Left ventricle myocardium inferior (tissue), 1 donor: ENCODE results near the gene TPR. TPM values are rescaled to one million over a fixed set of nuclear protein-coding genes. Genes with fewer than 3 reads are reported as not detected.
A peak's percentile ranks its signal among the peaks of the same experiment; 100 is the strongest.
"Not testable (repeated sequence)": the region's sequence is repeated elsewhere in the genome, so short reads cannot be mapped to it uniquely, and the experiment has no call there.

Source experiments
- DNase-seq: peaks from one replicate; pipeline ENCODE4 v3.0.0-alpha.2; 2020
- H3K27ac ChIP-seq: fragments of 200-600 bp; replicated peaks from 2 replicates; pipeline ENCODE4 v1.8.0; 2021
- H3K27me3 ChIP-seq: fragments of 200-600 bp; 2 replicates; pipeline ENCODE4 v1.8.0; 2021; ENCODE audit warnings: low read depth
- H3K36me3 ChIP-seq: fragments of 200-600 bp; 2 replicates; pipeline ENCODE4 v1.8.0; 2021
- H3K4me1 ChIP-seq: fragments of 200-600 bp; 2 replicates; pipeline ENCODE4 v1.8.0; 2021
- H3K4me3 ChIP-seq: fragments of 200-600 bp; 2 replicates; pipeline ENCODE4 v1.8.0; 2021; ENCODE audit warnings: mild to moderate bottlenecking, moderate library complexity
- H3K9me3 ChIP-seq: fragments of 200-600 bp; replicated peaks from 2 replicates; pipeline ENCODE4 v1.8.0; 2021
- intact Hi-C: fragments of 100-400 bp; cut with micrococcal nuclease; formaldehyde crosslinking; loops from one replicate; pipeline ENCODE4 v1.11.0; 2022
- total RNA-seq: library from RNA; stranded (reverse); fragmentation: NEBNext Ultra II Directional; extraction: Animal tissue kit (Norgen Biotek cat#: 25700); gene quantifications from one replicate; pipeline ENCODE4 v1.2.1, GENCODE V29; 2021
- TF ChIP-seq, protein P1 (sequence below): fragments of 200-600 bp; IDR thresholded peaks from 2 replicates; pipeline ENCODE4 v1.8.0; 2021; ENCODE audit warnings: antibody characterized with exemption, mild to moderate bottlenecking, borderline replicate concordance
- donor health status: DM: no; HTN: yes; CAD: no; lungs with severe emphysema.

TPR gene
- total RNA-seq, 1 donor from 2014 or later = 49.8 TPM

DNA sequence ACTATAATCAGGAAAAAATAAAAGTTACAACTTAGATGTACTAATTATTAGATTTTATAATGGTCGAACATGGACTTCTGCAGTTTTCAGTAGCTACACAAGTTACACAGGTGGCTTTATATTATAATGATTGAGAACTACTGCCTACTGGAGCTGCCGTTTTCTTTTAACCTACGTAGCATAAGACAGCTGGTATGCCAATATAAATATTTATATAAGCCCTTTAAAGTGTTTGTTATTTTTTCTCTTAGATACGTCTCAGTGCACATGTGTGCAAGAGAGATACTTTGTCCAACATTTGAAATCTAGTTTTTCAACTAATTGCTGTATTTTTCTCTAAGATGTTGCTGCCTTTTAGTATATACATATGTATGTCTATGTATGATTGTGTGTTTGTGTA lies 43.5 kb upstream of the TPR start:
- no peak overlapping the region for H3K4me3 ChIP-seq
- TF ChIP-seq, protein P1, sequence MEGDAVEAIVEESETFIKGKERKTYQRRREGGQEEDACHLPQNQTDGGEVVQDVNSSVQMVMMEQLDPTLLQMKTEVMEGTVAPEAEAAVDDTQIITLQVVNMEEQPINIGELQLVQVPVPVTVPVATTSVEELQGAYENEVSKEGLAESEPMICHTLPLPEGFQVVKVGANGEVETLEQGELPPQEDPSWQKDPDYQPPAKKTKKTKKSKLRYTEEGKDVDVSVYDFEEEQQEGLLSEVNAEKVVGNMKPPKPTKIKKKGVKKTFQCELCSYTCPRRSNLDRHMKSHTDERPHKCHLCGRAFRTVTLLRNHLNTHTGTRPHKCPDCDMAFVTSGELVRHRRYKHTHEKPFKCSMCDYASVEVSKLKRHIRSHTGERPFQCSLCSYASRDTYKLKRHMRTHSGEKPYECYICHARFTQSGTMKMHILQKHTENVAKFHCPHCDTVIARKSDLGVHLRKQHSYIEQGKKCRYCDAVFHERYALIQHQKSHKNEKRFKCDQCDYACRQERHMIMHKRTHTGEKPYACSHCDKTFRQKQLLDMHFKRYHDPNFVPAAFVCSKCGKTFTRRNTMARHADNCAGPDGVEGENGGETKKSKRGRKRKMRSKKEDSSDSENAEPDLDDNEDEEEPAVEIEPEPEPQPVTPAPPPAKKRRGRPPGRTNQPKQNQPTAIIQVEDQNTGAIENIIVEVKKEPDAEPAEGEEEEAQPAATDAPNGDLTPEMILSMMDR = no peak
- DNase-seq = no peak
- peaks cover 39% of the 10 kb centered on the region for H3K36me3 ChIP-seq
- H3K27ac ChIP-seq = no peak overlapping the region
- H3K27me3 ChIP-seq = no peaks in the 10 kb centered on the region
- intact Hi-C loops = no loop called here
- peaks cover under 1% of the 10 kb centered on the region for H3K4me1 ChIP-seq
- H3K9me3 ChIP-seq = no peaks in the 10 kb centered on the region

DNA sequence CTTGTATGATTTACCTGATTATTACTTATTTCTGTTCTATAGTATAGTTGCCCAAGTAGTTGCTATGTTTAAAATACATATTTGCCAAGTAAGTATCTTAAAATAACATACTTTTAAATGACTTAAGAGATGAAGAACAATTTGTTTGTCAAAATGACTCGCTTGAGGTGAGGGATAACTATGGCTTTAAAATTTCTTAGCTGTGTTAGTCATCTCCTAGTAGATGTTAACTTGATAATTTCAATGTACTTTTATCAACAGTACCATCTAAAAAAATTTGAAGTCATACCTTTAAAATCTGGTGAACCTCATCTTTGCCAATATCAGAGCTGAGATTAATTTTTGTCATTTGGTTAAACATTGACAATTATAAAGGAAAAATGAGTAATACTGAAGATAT lies 38.3 kb upstream of the TPR start:
- Histone ChIP-seq H3K27ac (no peak overlapping the region), H3K4me3 (no peak overlapping the region), H3K27me3 (no peaks in the 10 kb centered on the region), H3K9me3 (no peaks in the 10 kb centered on the region), H3K4me1 (no peaks in the 10 kb centered on the region), H3K36me3 (peaks cover 65% of the 10 kb centered on the region)
- TF ChIP-seq, protein P1 = no peak
- intact Hi-C loops = no loop called here
- no peak for DNase-seq

DNA sequence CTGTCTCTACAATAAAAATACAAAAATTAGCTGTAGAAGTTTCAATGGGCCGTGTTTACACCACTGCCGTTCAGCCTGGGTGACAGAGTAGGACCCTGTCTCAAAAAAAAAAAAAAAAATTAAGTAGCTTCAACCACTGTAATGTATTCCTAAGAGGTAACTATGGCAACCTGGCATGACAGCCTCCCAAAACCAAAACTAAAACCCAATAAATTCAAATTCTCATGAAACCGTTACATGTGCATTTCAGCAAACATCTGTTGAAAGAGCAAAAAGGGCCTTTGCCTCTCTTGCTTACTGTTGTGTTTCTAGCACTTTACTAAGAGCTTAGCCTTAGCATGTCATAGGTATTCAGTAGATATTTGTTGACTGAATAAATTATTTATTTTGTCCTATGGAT lies 34.0 kb upstream of the TPR start:
- no peak overlapping the region for H3K27ac ChIP-seq
- no peaks in the 10 kb centered on the region for H3K27me3 ChIP-seq
- H3K9me3 ChIP-seq = no peaks in the 10 kb centered on the region
- no peak overlapping the region for H3K4me3 ChIP-seq
- intact Hi-C loops = no loop called here
- TF ChIP-seq, protein P1 = no peak
- no peaks in the 10 kb centered on the region for H3K4me1 ChIP-seq
- H3K36me3 ChIP-seq = peaks cover 79% of the 10 kb centered on the region
- no peak for DNase-seq

DNA sequence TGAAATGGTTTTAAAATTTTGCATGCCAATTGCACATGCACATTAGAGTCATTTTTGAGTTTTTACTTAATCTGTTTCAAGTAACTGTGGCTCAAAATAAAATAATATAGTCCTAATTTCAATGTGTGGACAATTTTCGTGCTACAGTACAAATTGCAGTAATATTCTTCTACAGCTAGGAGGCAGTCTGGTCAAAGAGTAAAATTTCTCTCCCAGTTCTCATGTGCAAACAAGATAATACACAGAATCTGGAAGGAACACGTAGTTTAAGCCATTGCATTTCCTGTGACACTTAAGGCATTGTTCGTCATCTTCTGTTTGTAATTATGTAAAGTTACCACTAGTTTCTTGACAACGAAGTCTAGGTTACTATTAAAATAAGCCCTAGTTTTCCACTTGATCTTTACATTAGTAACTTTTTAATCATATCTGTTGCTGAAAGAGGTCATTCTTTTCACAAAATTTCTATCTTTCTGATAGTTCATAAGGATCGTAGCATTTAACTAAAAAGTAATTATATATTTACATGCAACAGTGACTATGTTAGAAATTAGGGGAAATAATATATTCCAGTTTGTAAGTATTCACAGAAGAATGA lies 29.5 kb upstream of the TPR start:
- H3K27me3 ChIP-seq = no peaks in the 10 kb centered on the region
- H3K9me3 ChIP-seq = no peaks in the 10 kb centered on the region
- peaks cover 75% of the 10 kb centered on the region for H3K36me3 ChIP-seq
- TF ChIP-seq, protein P1 = peak; percentile 75
- no peak overlapping the region for H3K27ac ChIP-seq
- H3K4me1 ChIP-seq = no peaks in the 10 kb centered on the region
- DNase-seq = no peak
- no peak overlapping the region for H3K4me3 ChIP-seq
- intact Hi-C loops = no loop called here

DNA sequence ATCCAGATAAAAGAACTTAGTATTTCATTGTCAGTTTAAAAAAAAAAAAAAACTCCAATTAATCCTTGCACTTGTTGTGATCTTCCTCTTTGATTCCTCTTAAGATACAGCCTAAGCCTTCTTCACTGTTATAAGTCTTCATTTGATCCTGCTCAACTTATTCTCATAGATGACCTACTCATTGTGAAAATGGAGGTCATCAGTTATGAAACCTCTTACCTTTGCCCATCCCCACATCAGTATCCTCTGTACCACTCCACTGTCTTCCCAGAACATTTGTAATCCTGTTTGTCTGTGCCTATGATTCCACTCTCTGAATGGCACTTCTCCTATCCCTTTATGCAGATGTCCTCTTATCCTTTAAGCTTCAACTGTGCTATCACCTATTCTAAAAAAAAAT lies 28.6 kb upstream of the TPR start:
- TF ChIP-seq, protein P1 = no peak
- intact Hi-C loops = no loop called here
- no peaks in the 10 kb centered on the region for H3K9me3 ChIP-seq

DNA sequence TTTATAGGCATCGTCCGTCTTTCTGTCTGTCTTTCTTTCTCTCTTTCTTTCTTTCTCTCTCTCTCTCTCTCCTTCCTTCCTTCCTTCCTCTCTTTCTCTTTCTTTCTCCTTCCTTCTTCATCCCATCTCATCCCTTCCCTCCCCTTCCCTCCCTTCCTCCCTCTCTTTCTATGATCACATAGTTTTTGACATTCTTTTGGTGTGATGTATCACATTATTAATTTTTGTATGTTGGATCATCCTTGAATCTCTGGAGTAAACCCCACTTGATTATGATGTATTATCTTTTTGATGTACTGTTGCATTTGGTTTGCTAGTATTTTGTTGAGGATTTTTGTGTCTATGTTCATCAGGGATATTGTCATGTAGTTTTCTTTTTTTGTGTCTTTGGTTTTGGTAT lies 26.4 kb upstream of the TPR start:
- H3K27ac ChIP-seq, intact Hi-C loops, H3K27me3 ChIP-seq, DNase-seq, H3K4me1 ChIP-seq, H3K9me3 ChIP-seq, H3K4me3 ChIP-seq: not testable (repeated sequence)
- peaks cover 74% of the 10 kb centered on the region for H3K36me3 ChIP-seq

More for the DNA sequence above, 28.6 kb upstream of the TPR start:
- H3K27me3 ChIP-seq = no peaks in the 10 kb centered on the region
- DNase-seq = no peak
- no peaks in the 10 kb centered on the region for H3K4me1 ChIP-seq
- H3K36me3 ChIP-seq = peaks cover 75% of the 10 kb centered on the region
- no peak overlapping the region for H3K4me3 ChIP-seq
- no peak overlapping the region for H3K27ac ChIP-seq

DNA sequence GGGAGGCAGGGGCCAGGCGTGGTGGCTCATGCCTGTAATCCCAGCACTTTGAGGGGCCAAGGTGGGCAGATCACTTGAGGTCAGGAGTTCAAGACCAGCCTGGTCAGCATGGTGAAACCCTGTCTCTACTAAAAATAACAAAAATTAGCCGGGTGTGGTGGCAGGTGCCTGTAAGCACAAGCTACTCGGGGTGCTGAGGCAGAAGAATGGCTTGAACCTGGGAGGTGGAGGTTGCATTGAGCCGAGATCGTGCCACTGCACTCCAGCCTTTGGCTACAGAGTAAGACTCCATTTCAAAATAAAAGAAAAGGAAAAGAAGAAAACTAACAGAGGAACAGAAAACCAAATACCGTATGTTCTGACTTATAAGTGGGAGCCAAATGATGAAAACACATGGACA lies 17.7 kb upstream of the TPR start:
- H3K27me3 ChIP-seq, intact Hi-C loops, DNase-seq, H3K4me1 ChIP-seq, H3K27ac ChIP-seq, H3K9me3 ChIP-seq, H3K4me3 ChIP-seq: not testable (repeated sequence)
- peaks cover 97% of the 10 kb centered on the region for H3K36me3 ChIP-seq
